Activated naive CD8-positive, alpha-beta T cell treated with anti-CD3 and anti-CD28 coated beads, Interleukin-2, amount 50 U/mL, for 24 hours (primary cell): ENCODE measurements around the gene BTLA.
A peak's percentile ranks its signal among the peaks of the same experiment; 100 is the strongest.
"Not testable (repeated sequence)": the region's sequence is repeated elsewhere in the genome, so short reads cannot be mapped to it uniquely, and the experiment has no call there.

Experiments
- ATAC-seq: fragments of 150-1000 bp; cut with Tn5 transposase; one replicate; pipeline ENCODE4 v1.10.0; 2021
- DNase-seq: peaks from one replicate; pipeline ENCODE4 v3.0.0; 2021
- H3K27ac Mint-ChIP-seq: one replicate; pipeline ENCODE4 v1.8.0; 2021; ENCODE audit warnings: mild to moderate bottlenecking, mixed read lengths
- H3K27me3 Mint-ChIP-seq: one replicate; pipeline ENCODE4 v1.8.0; 2021; ENCODE audit warnings: mixed read lengths
- H3K36me3 Mint-ChIP-seq: one replicate; pipeline ENCODE4 v1.8.0; 2021; ENCODE audit warnings: low read depth, mixed read lengths
- H3K4me1 Mint-ChIP-seq: one replicate; pipeline ENCODE4 v1.8.0; 2021; ENCODE audit warnings: mixed read lengths
- H3K4me3 Mint-ChIP-seq: one replicate; pipeline ENCODE4 v1.8.0; 2021; ENCODE audit warnings: mild to moderate bottlenecking, moderate library complexity, mixed read lengths
- H3K9me3 Mint-ChIP-seq: one replicate; pipeline ENCODE4 v1.8.0; 2021; ENCODE audit warnings: mixed read lengths

The BTLA gene

DNA sequence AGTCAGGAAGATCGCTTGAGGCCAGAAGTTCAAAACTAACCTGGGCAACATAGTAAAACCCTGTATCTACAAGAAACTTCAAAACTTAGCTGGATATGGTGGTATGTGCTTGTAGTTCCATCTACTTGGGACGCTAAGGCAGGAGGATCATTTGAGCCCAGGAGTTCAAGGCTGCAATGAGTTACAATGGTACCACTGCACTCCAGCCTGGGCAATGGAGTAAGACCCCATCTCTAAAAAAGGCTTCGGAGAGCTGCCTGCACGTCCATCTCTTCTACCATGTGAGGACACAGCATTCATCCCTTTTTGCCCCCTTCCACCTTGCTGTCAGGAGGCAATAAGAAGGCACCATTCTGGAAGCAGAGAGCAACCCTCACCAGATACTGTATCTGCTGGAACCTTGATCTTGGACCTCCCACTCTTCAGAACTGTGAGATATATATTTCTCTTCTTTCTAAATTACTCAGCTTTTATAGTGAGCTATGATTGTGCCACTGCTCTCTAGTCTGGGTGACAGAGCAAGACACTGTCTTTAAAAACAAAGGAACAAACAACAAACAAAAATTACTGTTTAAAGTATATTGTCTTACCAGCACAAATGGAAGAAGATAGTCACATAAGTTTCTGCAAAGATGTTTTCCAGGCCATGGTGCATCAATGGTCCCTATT, 4.2 kb upstream of the BTLA start:
- no peaks in the 10 kb centered on the region for H3K9me3 Mint-ChIP-seq
- H3K36me3 Mint-ChIP-seq, result no peaks in the 10 kb centered on the region
- H3K27me3 Mint-ChIP-seq, result no peaks in the 10 kb centered on the region
- DNase-seq (no peak), ATAC-seq (no peak)
- H3K4me1 Mint-ChIP-seq, result peaks cover 61% of the 10 kb centered on the region
- H3K4me3 Mint-ChIP-seq, result no peak overlapping the region
- no peak overlapping the region for H3K27ac Mint-ChIP-seq

DNA sequence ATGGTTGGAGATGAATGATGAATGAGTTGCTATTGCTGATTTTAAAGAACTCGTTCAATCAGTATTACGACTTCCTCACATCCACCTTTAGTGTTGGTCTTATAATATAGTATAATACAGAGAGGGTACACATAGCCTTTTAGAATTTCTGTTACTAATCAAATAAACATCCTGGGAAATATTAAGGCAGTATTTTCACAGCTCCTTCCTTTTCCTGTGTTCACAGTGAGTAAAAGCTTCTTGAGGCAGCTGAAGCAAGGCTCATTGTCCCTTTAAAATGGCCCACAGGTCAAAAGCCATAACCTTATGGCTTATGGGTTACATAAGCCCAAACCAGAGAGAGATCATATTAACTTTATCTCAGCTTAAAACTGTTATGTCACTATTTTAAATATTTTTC, 1.3 kb upstream of the BTLA start:
- Mint-ChIP-seq H3K4me1 (peaks cover 61% of the 10 kb centered on the region), H3K27ac (peak overlapping the region; percentile 96), H3K4me3 (no peak overlapping the region), H3K9me3 (no peaks in the 10 kb centered on the region), H3K36me3 (peaks cover 19% of the 10 kb centered on the region), H3K27me3 (no peaks in the 10 kb centered on the region)
- ATAC-seq (no peak), DNase-seq (no peak)

DNA sequence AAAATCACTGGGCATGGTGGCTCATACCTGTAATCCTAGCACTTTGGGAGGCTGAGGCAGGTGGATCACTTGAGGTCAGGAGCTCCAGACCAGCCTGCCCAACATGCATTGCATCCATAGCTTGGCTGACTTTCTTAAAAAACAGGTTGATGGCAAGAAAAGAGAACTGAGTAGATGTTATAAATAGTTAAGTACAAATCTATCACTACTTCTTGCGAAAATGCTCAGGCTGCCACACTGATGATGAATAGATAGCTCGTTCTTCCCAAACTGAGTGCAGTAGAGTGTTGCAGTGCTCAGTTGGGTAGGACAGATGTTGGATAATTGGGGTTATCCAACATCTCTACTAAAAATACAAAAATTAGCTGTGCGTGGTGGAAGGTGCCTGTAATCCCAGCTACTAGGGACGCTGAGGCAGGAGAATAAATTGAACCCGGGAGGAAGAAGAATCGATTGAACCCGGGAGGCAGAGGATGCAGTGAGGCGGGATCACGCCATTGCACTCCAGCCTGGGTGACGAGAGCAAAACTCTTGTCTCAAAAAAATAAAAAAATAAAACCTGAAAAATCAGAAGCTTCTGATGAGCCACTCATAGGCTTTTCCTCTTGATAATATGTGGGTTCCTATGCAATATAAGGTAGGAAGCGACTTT, 1.2 kb downstream of the BTLA start:
- H3K36me3 Mint-ChIP-seq, result peaks cover 39% of the 10 kb centered on the region
- H3K4me1 Mint-ChIP-seq, result peaks cover 66% of the 10 kb centered on the region
- peak overlapping the region; percentile 96 for H3K27ac Mint-ChIP-seq
- peaks cover 8% of the 10 kb centered on the region for H3K9me3 Mint-ChIP-seq
- H3K27me3 Mint-ChIP-seq, result no peaks in the 10 kb centered on the region
- DNase-seq (peak; percentile 31), ATAC-seq (no peak)
- peak overlapping the region; percentile 96 for H3K4me3 Mint-ChIP-seq

DNA sequence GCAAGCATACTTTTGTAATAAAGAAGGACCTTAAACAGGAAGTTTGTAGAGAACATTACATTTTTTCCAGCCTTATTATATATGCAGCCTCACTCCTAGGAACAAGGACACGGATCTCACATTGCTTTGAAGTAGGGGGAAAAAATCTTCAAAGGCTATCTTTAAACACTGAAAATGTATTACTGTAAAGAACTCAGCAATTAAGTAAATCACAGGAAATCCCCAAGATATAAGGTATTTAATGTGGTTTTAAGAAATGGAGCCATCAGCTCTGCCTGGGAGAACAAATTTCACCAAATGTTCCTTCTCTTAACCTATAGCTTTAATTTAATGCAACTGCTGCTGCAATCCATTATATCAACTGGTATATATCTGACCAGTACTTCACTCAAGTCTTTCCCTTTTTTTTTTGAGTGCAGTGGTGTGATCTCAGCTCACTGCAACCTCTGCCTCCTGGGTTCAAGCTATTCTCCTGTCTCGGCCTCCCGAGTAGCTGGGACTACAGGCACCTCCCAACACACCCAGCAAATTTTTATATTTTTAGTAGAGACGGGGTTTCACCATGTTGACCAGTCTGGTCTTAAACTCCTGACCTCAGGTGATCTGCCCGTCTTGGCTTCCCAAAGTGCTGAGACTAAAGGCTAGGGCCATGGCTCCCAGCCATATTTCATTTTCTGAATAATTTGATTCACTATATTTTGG, 2.8 kb downstream of the BTLA start:
- peak overlapping the region; percentile 92 for H3K27ac Mint-ChIP-seq
- H3K4me3 Mint-ChIP-seq, result peak overlapping the region; percentile 96
- DNase-seq (no peak), ATAC-seq (peak; percentile 4)
- H3K4me1 Mint-ChIP-seq, result peaks cover 78% of the 10 kb centered on the region
- peaks cover 8% of the 10 kb centered on the region for H3K9me3 Mint-ChIP-seq
- H3K36me3 Mint-ChIP-seq, result peaks cover 46% of the 10 kb centered on the region
- H3K27me3 Mint-ChIP-seq, result no peaks in the 10 kb centered on the region

DNA sequence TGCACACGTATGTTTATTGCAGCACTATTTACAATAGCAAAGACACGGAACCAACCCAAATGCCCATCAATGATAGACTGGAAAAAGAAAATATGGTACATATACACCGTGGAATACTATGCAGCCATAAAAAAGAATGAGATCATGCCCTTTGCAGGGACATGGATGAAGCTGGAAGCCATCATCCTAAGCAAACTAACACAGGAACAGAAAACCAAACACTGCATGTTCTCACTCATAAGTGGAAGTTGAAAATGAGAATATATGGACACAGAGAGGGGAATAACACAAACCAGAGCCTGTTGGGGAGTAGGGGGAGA, 4.9 kb downstream of the BTLA start:
- Mint-ChIP-seq H3K36me3 (peaks cover 52% of the 10 kb centered on the region), H3K4me1 (peaks cover 83% of the 10 kb centered on the region), H3K27ac (peak overlapping the region; percentile 92), H3K4me3 (peak overlapping the region; percentile 39)
- H3K27me3 Mint-ChIP-seq, DNase-seq, H3K9me3 Mint-ChIP-seq, ATAC-seq: not testable (repeated sequence)

DNA sequence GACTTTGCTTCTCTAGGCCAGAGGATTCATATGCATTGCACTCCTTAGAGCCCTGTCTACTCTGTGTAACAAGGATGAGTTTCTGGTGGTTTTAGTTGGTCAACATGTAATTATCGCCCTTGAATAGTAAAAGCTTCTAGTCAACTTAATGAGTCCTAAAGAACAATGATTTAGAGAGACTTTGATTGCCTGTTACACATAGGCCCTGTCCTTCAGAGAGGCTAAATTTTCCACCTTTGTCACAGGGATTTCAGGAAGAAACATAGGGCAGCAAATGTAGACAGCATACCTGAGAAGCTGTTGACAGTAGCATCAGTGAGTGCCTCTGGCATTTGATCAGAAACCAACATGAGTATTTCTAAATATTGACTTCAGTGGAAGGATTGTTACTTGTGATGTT, 7.1 kb downstream of the BTLA start:
- peak overlapping the region; percentile 30 for H3K4me3 Mint-ChIP-seq

DNA sequence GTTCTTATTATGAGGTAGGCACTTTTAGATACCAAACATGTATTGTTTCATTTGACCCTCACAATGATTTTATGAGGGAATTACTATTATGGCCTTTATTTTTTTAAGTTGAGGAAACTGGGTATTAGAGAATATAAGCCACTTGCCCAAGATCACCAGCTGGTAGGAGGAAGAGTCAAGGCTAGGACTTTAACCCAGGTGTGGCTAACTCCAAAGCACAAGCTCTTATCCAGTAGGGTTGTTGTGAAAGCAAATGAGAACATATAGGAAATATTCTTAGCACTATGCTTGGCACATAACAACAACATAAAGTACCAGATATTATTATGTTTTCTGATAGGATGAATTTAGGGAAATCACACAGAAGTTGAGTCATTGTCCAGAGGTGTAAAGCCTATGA, 7.9 kb downstream of the BTLA start:
- Mint-ChIP-seq H3K4me1 (peaks cover 90% of the 10 kb centered on the region), H3K27me3 (no peaks in the 10 kb centered on the region), H3K27ac (peak overlapping the region; percentile 92), H3K4me3 (peak overlapping the region; percentile 48), H3K9me3 (peaks cover 8% of the 10 kb centered on the region), H3K36me3 (peaks cover 55% of the 10 kb centered on the region)
- DNase-seq (no peak), ATAC-seq (no peak)

More for the DNA sequence above, 7.1 kb downstream of the BTLA start:
- H3K9me3 Mint-ChIP-seq, result peaks cover 8% of the 10 kb centered on the region
- H3K4me1 Mint-ChIP-seq, result peaks cover 89% of the 10 kb centered on the region
- peak overlapping the region; percentile 92 for H3K27ac Mint-ChIP-seq
- DNase-seq (no peak), ATAC-seq (no peak)
- no peaks in the 10 kb centered on the region for H3K27me3 Mint-ChIP-seq
- peaks cover 54% of the 10 kb centered on the region for H3K36me3 Mint-ChIP-seq

DNA sequence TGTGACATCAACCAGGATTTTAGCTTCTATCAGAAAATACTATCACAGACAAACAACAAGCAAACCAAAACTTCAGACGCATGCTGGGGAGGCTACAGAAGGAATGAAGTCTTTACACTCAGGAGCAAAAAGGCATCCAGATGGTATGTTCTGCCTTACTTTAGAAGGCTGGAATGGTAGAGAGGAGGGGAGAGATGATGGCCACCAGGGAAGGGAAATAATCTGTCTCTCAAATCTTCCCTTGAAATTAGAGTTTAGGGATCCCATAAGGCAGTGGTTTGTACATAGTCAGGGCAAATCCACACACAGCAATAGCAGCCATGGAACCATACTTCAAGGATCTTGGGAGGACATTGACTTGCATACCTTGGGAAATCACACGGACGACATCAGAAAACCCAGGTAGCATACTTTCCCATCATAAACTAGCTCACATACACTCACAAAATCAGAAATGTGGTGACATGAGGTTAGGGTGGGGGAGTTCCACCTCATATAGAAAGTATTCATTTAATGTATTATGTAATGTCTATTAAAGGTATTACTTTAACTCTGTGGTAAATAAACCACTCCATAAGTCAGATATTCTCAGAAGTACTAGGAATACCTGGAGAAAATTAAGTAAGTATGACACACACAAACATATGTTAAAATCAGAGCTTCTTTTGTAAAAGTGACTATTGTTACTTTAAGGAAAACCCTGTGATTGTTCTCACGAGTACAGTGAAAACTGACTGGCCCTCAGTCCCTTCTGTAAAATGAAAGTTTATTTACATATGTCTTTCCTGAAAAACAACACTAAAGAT, 9.4 kb downstream of the BTLA start:
- H3K27me3 Mint-ChIP-seq, result no peaks in the 10 kb centered on the region
- H3K27ac Mint-ChIP-seq, result peak overlapping the region; percentile 92
- peak overlapping the region; percentile 53 for H3K4me3 Mint-ChIP-seq
- peaks cover 8% of the 10 kb centered on the region for H3K9me3 Mint-ChIP-seq
- H3K36me3 Mint-ChIP-seq, result peaks cover 45% of the 10 kb centered on the region
- H3K4me1 Mint-ChIP-seq, result peaks cover 81% of the 10 kb centered on the region
- peak; percentile 12 for ATAC-seq
- no peak for DNase-seq

DNA sequence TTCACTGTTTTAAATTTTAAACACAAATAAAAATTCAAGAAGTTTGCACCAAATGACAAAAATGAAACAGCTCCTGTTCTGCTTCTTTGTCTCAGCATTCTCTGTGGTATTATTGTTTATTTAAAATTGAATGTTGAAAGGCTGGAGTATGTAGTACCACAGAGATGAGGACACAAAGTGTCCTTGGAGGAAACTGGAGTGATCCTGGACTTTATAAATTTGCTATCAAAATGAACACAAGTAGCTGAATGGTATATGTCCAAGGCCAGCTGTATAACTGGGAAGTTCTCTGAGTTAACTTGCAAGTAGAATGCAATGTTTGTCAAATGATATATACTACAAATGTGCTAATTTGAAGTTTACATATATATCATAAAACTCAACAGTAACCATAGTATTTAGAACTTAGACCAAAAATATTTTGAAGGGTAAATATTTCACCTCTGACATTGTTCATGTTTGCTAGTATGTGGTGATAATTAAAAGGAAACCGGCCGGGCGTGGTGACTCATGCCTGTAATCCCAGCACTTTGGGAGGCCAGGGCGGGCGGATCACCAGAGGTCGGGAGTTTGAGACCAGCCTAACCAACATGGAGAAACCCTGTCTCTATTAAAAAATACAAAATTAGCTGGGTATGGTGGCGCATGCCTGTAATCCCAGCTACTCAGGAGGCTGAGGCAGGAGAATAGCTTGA, 12.3 kb downstream of the BTLA start:
- no peak overlapping the region for H3K4me3 Mint-ChIP-seq
- DNase-seq (no peak), ATAC-seq (no peak)
- H3K9me3 Mint-ChIP-seq, result no peaks in the 10 kb centered on the region
- no peak overlapping the region for H3K27ac Mint-ChIP-seq
- peaks cover 78% of the 10 kb centered on the region for H3K4me1 Mint-ChIP-seq
- H3K36me3 Mint-ChIP-seq, result peaks cover 38% of the 10 kb centered on the region
- H3K27me3 Mint-ChIP-seq, result no peaks in the 10 kb centered on the region

DNA sequence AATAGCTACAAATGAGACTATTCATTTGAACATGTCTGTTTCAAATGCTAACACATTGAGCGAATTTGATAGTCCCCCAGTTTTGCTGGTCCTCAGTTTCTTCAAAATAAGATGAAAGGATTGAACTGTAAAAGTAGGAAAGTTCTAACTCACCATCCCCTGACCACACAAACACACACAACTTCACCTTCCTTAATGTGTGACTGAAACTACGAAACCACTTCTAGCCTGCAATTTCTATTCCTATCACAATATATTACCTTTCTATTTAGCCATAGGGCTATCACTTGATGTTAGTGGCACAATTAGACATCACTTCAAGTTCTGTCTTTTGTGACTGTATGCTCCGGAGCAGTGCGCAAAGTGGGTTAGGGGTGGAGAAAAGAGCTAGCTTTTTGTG, 14.9 kb downstream of the BTLA start:
- H3K4me3 Mint-ChIP-seq, result no peak overlapping the region

DNA sequence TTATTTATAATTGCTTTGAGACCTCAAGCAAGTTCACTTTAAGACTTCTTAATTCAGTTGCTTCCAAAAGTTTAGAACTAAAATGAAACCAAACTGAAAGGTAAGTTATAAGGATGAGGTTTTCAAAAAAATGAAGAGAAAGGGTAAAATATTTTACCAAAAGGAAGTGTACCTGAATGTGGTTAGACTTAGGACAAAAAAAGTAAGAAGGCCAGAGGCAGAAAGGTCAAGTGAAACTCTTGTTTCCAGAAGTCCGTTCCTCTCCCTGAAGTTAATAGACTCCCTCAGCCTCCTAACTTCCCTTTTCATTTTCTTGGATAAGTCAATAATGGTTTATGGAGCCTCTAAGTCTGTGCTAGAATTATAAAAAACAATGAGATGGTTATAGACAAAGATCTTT, 16.6 kb downstream of the BTLA start:
- H3K36me3 Mint-ChIP-seq, result peaks cover 55% of the 10 kb centered on the region

More for the DNA sequence above, 14.9 kb downstream of the BTLA start:
- no peak for ATAC-seq
- H3K27me3 Mint-ChIP-seq, result no peaks in the 10 kb centered on the region
- peaks cover 71% of the 10 kb centered on the region for H3K4me1 Mint-ChIP-seq
- H3K36me3 Mint-ChIP-seq, result peaks cover 47% of the 10 kb centered on the region
- DNase-seq, result no peak
- peak overlapping the region; percentile 61 for H3K27ac Mint-ChIP-seq
- H3K9me3 Mint-ChIP-seq, result no peaks in the 10 kb centered on the region

DNA sequence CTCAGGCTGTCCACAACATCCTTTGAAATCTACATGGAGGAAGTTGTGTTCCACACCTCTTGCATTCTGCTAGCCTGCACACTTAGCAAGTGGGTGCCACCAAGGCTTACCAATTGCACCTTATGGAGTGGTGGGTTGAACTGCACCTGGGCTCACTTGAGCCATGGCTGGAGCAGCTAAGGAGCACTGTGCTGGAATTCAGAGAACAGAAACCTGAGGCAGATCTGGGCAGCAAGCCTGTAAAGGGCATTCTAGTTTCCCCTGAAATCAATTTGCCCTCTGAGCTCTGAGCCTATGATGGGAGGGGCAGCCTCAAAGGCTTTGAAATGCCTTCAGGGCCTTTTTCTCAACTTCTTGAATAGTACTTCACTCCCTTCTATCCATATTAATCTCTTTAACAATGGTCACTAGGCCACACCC, 18.0 kb downstream of the BTLA start:
- Mint-ChIP-seq H3K4me1 (peaks cover 58% of the 10 kb centered on the region), H3K9me3 (no peaks in the 10 kb centered on the region), H3K36me3 (peaks cover 59% of the 10 kb centered on the region), H3K27me3 (no peaks in the 10 kb centered on the region), H3K4me3 (no peak overlapping the region), H3K27ac (no peak overlapping the region)
- no peak for DNase-seq
- ATAC-seq, result no peak

More for the DNA sequence above, 16.6 kb downstream of the BTLA start:
- peak overlapping the region; percentile 15 for H3K4me3 Mint-ChIP-seq
- no peak for DNase-seq
- H3K27me3 Mint-ChIP-seq, result no peaks in the 10 kb centered on the region
- H3K4me1 Mint-ChIP-seq, result peaks cover 66% of the 10 kb centered on the region
- H3K9me3 Mint-ChIP-seq, result no peaks in the 10 kb centered on the region
- peak overlapping the region; percentile 7 for H3K27ac Mint-ChIP-seq
- ATAC-seq, result no peak

DNA sequence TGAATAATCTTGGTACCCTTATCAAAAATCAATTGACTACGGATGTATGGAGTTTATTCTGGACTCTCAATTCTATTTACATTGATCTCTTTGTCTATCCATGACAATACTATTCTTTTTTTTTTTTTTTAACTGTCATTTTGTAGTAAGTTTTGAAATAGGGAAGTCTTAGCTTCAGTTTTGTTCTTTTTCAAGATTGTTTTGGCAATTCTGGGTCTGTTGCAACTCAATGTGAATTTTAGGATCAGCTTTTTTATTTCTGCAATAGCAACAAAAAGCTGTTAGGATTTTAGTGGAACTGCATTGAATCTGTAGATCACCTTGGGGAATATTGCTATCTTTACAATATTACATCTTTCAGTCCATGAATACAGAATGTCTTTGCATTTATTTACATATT, 21.4 kb downstream of the BTLA start:
- Mint-ChIP-seq H3K4me1 (peaks cover 64% of the 10 kb centered on the region), H3K9me3 (no peaks in the 10 kb centered on the region), H3K27ac (no peak overlapping the region), H3K4me3 (no peak overlapping the region), H3K27me3 (no peaks in the 10 kb centered on the region), H3K36me3 (peaks cover 67% of the 10 kb centered on the region)
- DNase-seq, result no peak
- ATAC-seq, result no peak

DNA sequence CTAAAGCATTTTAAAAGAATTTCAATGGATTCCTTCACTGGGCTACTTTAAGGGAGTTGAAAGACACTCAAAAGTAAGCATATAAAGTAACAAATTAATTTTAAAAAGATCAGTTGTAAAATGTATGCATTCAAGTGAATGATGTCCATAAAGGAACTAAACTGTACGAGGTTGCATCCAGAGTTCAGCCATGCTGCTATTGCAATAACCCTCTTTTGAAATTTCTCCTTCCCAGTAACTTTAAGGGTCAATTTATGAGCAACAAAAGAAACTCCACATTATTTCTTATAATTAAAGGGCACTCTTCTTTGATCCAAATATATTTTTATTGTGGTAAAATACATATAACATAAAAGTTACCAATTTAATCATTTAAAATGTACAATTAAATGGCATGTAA, 22.9 kb downstream of the BTLA start:
- Mint-ChIP-seq H3K27me3 (no peaks in the 10 kb centered on the region), H3K9me3 (no peaks in the 10 kb centered on the region), H3K36me3 (peaks cover 74% of the 10 kb centered on the region), H3K27ac (no peak overlapping the region), H3K4me3 (no peak overlapping the region), H3K4me1 (peaks cover 62% of the 10 kb centered on the region)
- DNase-seq (no peak), ATAC-seq (no peak)
